Motor neuron (in vitro differentiated cells): Measurements from ENCODE around the gene TRUB1. TPM values are rescaled to one million over a fixed set of nuclear protein-coding genes. Genes with fewer than 3 reads are reported as not detected.

Experiments used
- ATAC-seq, 8 experiments: fragments of 200-7000 bp; cut with Tn5 transposase; replicated peaks in 6 of 8; 2 replicates each; pipeline ENCODE4 v1.8.0; 2021; ENCODE audit warnings: mild to moderate bottlenecking in 8 of 8, moderate library complexity in 8 of 8
- H3K27ac ChIP-seq, 2 donors: fragments of 250-450 bp; sonication (Bioruptor Pico); 2 replicates each; pipeline ENCODE4 v1.9.0; 2021; ENCODE audit warnings: antibody characterized with exemption in 2 of 2, mild to moderate bottlenecking in 2 of 2, moderate library complexity in 1 of 2
- H3K4me1 ChIP-seq, 2 donors: fragments of 250-450 bp; sonication (Bioruptor Pico); replicated peaks in 1 of 2; 2 replicates each; pipeline ENCODE4 v1.6.1; 2021; ENCODE audit warnings: antibody characterized with exemption in 2 of 2, mild to moderate bottlenecking in 2 of 2, moderate library complexity in 1 of 2
- H3K4me3 ChIP-seq, 5 donors: fragments of 250-450 bp; sonication (Bioruptor Pico); 2 replicates each; pipeline ENCODE4 v1.9.0; 2021; ENCODE audit warnings: antibody characterized with exemption in 5 of 5, mild to moderate bottlenecking in 5 of 5, moderate library complexity in 4 of 5
- WGBS, 10 experiments: fragments of 450-650 bp; shearing (Covaris generic); methylation state at CpG; one replicate each; pipeline ENCODE4 v1.0.0; 2022; 5-methylcytosine and 5-hydroxymethylcytosine counted together
- in situ Hi-C, 9 experiments: fragments of 400-800 bp; cut with MboI; loops; one replicate each; pipeline ENCODE4 v1.15.0; 2021; ENCODE audit warnings: low sequenced_read_pairs in 9 of 9, low pct_unique_long_range_greater_than_20kb in 2 of 9; ENCODE audit not compliant: unreplicated experiment in 9 of 9
- total RNA-seq, 8 experiments: library from RNA; unstranded; fragments of 300-600 nt; gene quantifications; 2 replicates each; pipeline versions ENCODE4 v1.2.3 to v1.2.4, GENCODE V29; 2022

The TRUB1 gene
- total RNA-seq, 8 experiments from 2014 or later: 30.3 to 48.0 (median 33.0) TPM

GRCh38 chr10:115026056-115026745, 88.2 kb downstream of the TRUB1 start:
- in situ Hi-C loops: no loop called here
- ATAC-seq: peak in 1 of 8 experiments; percentile 34
- Histone ChIP-seq H3K4me1 (peaks cover 2 to 9% of the 10 kb centered on the region in 2 donors), H3K27ac (no peak overlapping the region), H3K4me3 (no peak overlapping the region)
- 31 to 84% (median 61%) methylated on average over 1 to 10 of the region's 13 CpGs for WGBS, 10 experiments

- no peak for ATAC-seq
- H3K4me3 ChIP-seq: no peak overlapping the region
- peaks cover 2 to 9% of the 10 kb centered on the region in 2 donors for H3K4me1 ChIP-seq
- in situ Hi-C loops: no loop called here
- no peak overlapping the region for H3K27ac ChIP-seq
- 47 to 97% (median 77%) methylated on average over 1 to 6 of the region's 7 CpGs; no CpG with 5 or more reads in 2 of the 10 experiments for WGBS, 10 experiments
Observed at GRCh38 chr10:115026746-115027140, 88.7 kb downstream of the TRUB1 start.

Other genes starting within 250 kb of the TRUB1 start
- gene FHIP2A, start 116.4 kb upstream of the TRUB1 start, total RNA-seq: 10 to 100 TPM; 14.4 to 23.5 (median 19.7) TPM
- 10 to 100 TPM in 7 of 8 experiments, 1 to 10 TPM in 1; 1.8 to 49.5 (median 26.9) TPM for gene ATRNL1, start 155.2 kb downstream of the TRUB1 start, total RNA-seq